ENCODE data around the gene KLHL29. TPM values are rescaled to one million over a fixed set of nuclear protein-coding genes. Genes with fewer than 3 reads are reported as not detected.

KLHL29 gene
- total RNA-seq, 2 experiments from 2014 or later, result 2.5 to 2.7 TPM

GRCh38 chr2:23659328-23659727 lies 274.3 kb downstream of the KLHL29 start:
- no peak overlapping the region for H3K4me3 Mint-ChIP-seq
- Histone ChIP-seq H3K4me3 (ENCODE audit: low read length) (no peak overlapping the region), H3K27me3 (ENCODE audit: control insufficient read depth in 1 of 2, insufficient read depth in 2 of 2, low read length in 2 of 2) (peaks cover 3 to 8% of the 10 kb centered on the region in 2 experiments), H3K9me3 (ENCODE audit: control insufficient read depth in 1 of 2, insufficient read depth in 1 of 2, low read length in 2 of 2) (peaks cover 0 to 4% of the 10 kb centered on the region in 2 experiments), H3K36me3 (ENCODE audit: insufficient read depth, low read length) (no peaks in the 10 kb centered on the region), H3K27ac (ENCODE audit: low read depth in 1 of 2, low read length in 2 of 2) (no peak overlapping the region), H3K4me1 (ENCODE audit: insufficient read depth, low read length) (no peaks in the 10 kb centered on the region)
- H3K36me3 Mint-ChIP-seq (ENCODE audit: low read depth), result no peaks in the 10 kb centered on the region
- H3K27me3 Mint-ChIP-seq, result peaks cover 15% of the 10 kb centered on the region
- intact Hi-C loops (cut with DNase I, micrococcal nuclease), result no loop called here
- ATAC-seq (ENCODE audit: poor library complexity) (no peak), DNase-seq (no peak)
- H3K4me1 Mint-ChIP-seq (ENCODE audit: low read depth), result no peaks in the 10 kb centered on the region
- H3K9me3 Mint-ChIP-seq, result no peaks in the 10 kb centered on the region
- no peak for TF ChIP-seq CTCF (IDR thresholded peaks at IDR 0.05)
- ChIA-PET CTCF (no interaction called here), POLR2A (no interaction called here)
- H3K27ac Mint-ChIP-seq, result no peak overlapping the region

GRCh38 chr2:23659773-23660172 lies 274.8 kb downstream of the KLHL29 start:
- peaks cover 15% of the 10 kb centered on the region for H3K27me3 Mint-ChIP-seq

GRCh38 chr2:23660237-23660636 lies 275.3 kb downstream of the KLHL29 start:
- Mint-ChIP-seq H3K4me3 (no peak overlapping the region), H3K4me1 (ENCODE audit: low read depth) (no peaks in the 10 kb centered on the region), H3K36me3 (ENCODE audit: low read depth) (no peaks in the 10 kb centered on the region), H3K27ac (no peak overlapping the region), H3K27me3 (peaks cover 15% of the 10 kb centered on the region), H3K9me3 (no peaks in the 10 kb centered on the region)
- no peak overlapping the region for H3K27ac ChIP-seq (ENCODE audit: low read depth in 1 of 2, low read length in 2 of 2)
- no peak for ATAC-seq (ENCODE audit: poor library complexity)
- H3K27me3 ChIP-seq (ENCODE audit: control insufficient read depth in 1 of 2, insufficient read depth in 2 of 2, low read length in 2 of 2), result peaks cover 3 to 8% of the 10 kb centered on the region in 2 experiments
- H3K4me3 ChIP-seq (ENCODE audit: low read length), result no peak overlapping the region
- CTCF ChIA-PET, result no interaction called here
- no peak for TF ChIP-seq CTCF (IDR thresholded peaks at IDR 0.05)
- H3K9me3 ChIP-seq (ENCODE audit: control insufficient read depth in 1 of 2, insufficient read depth in 1 of 2, low read length in 2 of 2), result peaks cover 0 to 4% of the 10 kb centered on the region in 2 experiments
- intact Hi-C loops (cut with DNase I, micrococcal nuclease), result no loop called here
- POLR2A ChIA-PET, result no interaction called here
- no peaks in the 10 kb centered on the region for H3K4me1 ChIP-seq (ENCODE audit: insufficient read depth, low read length)
- no peaks in the 10 kb centered on the region for H3K36me3 ChIP-seq (ENCODE audit: insufficient read depth, low read length)
- DNase-seq, result no peak

More at GRCh38 chr2:23659773-23660172, 274.8 kb downstream of the KLHL29 start:
- H3K27me3 ChIP-seq (ENCODE audit: control insufficient read depth in 1 of 2, insufficient read depth in 2 of 2, low read length in 2 of 2), result peaks cover 3 to 8% of the 10 kb centered on the region in 2 experiments
- CTCF ChIA-PET, result no interaction called here
- no peak for TF ChIP-seq CTCF (IDR thresholded peaks at IDR 0.05)
- no peak for DNase-seq
- no peaks in the 10 kb centered on the region for H3K36me3 ChIP-seq (ENCODE audit: insufficient read depth, low read length)
- peaks cover 0 to 4% of the 10 kb centered on the region in 2 experiments for H3K9me3 ChIP-seq (ENCODE audit: control insufficient read depth in 1 of 2, insufficient read depth in 1 of 2, low read length in 2 of 2)
- no peaks in the 10 kb centered on the region for H3K36me3 Mint-ChIP-seq (ENCODE audit: low read depth)
- intact Hi-C loops (cut with DNase I, micrococcal nuclease), result no loop called here
- H3K9me3 Mint-ChIP-seq, result no peaks in the 10 kb centered on the region
- H3K27ac ChIP-seq (ENCODE audit: low read depth in 1 of 2, low read length in 2 of 2), result no peak overlapping the region
- no peak overlapping the region for H3K4me3 Mint-ChIP-seq
- H3K4me1 Mint-ChIP-seq (ENCODE audit: low read depth), result no peaks in the 10 kb centered on the region
- ATAC-seq (ENCODE audit: poor library complexity), result no peak
- no peak overlapping the region for H3K4me3 ChIP-seq (ENCODE audit: low read length)
- H3K27ac Mint-ChIP-seq, result no peak overlapping the region
- POLR2A ChIA-PET, result no interaction called here
- H3K4me1 ChIP-seq (ENCODE audit: insufficient read depth, low read length), result no peaks in the 10 kb centered on the region
